ENCODE results near the gene MYL6B.

The MYL6B gene

DNA sequence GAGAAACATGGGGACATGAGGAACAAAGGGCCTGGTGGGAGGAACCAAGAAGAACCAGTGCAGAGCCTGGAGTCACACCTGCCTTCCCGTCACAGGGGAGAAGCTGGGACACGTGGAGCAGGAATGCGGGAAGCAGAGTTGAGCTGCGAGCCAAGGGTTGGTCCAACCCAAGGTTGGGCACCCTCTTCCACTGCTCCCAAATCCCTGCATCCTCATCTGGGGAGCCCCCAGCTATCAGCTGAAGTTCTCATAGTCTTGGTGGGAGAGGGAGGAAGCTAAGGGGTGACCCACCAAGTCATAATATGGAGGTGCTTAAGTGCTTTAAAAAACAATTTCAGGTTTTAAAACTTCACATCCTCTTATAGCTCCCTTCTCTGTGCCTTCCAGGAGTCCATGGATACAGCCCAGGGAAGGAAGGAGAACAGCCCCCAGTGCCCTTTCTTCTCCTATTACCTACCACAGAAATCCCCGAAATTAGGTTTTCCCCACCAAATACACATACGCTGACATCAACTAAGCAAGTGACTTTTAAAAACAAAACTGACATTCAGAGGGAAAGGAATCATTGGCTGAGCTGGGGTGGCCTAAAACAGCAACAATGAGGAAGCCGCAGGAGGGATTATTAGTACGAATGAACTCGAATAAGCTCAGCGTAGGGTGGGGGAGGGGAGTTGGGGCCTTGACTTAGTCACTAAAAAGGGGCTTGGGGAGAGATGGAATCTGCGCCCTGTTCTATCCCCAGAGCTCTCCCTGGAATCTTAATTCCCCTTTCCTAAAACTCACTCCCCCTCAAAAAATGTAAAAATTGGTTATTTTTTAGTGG, 10.3 kb downstream of the MYL6B start:
- H3K9me3 ChIP-seq (ENCODE audit: control insufficient read depth, low read length): no peaks in the 10 kb centered on the region
- DNase-seq (ENCODE audit: low read depth): no peak
- no peak overlapping the region for H3K9ac ChIP-seq (ENCODE audit: low read length)
- H3K4me3 ChIP-seq (ENCODE audit: low read length): no peak overlapping the region
- H3K27me3 ChIP-seq (replicated peaks; ENCODE audit: control insufficient read depth, insufficient read depth, low read length): no peaks in the 10 kb centered on the region
- H3K4me1 ChIP-seq (ENCODE audit: control insufficient read depth, insufficient read depth, low read length): peaks cover 25% of the 10 kb centered on the region
- peaks cover 75% of the 10 kb centered on the region for H3K36me3 ChIP-seq (ENCODE audit: control insufficient read depth, insufficient read depth, low read length, severe bottlenecking)

DNA sequence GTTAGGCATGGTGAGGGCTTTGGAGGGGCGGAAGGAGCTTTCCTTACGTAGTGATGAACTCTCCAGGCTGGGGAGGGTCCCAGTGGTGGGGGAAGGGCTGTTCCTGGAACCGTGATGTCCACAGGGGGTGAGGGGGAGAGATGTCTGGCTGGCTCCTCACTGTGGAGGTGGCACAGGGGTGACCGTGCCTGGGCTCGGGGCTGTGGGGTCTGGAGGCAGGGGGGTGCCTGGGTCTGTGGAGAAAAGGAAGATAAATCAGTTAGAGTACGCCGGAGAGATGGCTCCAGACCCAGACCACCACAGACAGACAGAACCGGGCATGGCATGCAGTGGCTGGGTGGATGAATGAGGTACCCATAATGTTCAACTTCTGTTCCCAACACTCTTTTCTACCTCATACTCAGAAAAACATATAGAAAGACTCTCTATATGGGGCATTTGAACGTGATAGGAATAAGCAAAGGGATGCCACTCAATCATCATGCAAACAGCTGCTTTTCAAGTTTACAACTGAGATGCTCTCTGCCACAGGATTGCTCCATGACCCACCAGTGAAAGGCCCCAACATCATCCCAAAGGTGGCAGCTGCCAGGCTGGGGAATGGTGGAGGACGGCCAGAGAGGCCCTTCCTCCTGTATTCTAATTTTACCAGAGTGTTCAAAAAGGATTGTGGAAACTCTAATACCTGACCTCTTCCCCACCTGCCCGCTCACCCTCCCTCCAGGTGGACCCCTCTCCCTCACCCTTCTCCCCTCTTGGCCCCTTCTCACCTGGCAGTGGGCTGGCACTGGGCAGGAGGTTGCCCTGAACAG, 11.4 kb downstream of the MYL6B start:
- Histone ChIP-seq H3K9ac (ENCODE audit: low read length) (no peak overlapping the region), H3K4me1 (ENCODE audit: control insufficient read depth, insufficient read depth, low read length) (peaks cover 25% of the 10 kb centered on the region), H3K4me3 (ENCODE audit: low read length) (no peak overlapping the region), H3K9me3 (ENCODE audit: control insufficient read depth, low read length) (no peaks in the 10 kb centered on the region), H3K27me3 (replicated peaks; ENCODE audit: control insufficient read depth, insufficient read depth, low read length) (no peaks in the 10 kb centered on the region), H3K36me3 (ENCODE audit: control insufficient read depth, insufficient read depth, low read length, severe bottlenecking) (peaks cover 80% of the 10 kb centered on the region)
- no peak for DNase-seq (ENCODE audit: low read depth)

DNA sequence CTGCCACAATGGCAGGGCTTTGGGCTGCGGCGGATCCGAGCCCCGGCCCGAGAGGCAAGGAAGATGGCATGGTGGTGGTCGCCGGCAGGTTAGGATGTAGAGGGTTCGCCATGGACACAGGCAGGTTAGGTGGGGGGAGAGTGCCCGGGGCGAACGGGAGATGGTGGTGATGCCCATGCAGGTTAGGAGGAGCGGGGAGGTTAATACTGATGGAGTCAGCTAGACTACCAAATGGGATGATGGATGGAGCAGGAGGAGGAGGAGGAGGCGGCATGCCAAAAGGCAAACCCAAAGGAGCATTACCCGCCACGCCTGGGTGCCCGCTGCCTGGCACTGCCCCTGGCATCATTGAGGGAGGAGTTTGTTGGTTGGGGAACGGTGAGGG, 11.9 kb downstream of the MYL6B start:
- no peak for DNase-seq (ENCODE audit: low read depth)
- Histone ChIP-seq H3K27me3 (replicated peaks; ENCODE audit: control insufficient read depth, insufficient read depth, low read length) (no peaks in the 10 kb centered on the region), H3K9ac (ENCODE audit: low read length) (no peak overlapping the region), H3K9me3 (ENCODE audit: control insufficient read depth, low read length) (no peaks in the 10 kb centered on the region), H3K36me3 (ENCODE audit: control insufficient read depth, insufficient read depth, low read length, severe bottlenecking) (peaks cover 84% of the 10 kb centered on the region), H3K4me3 (ENCODE audit: low read length) (no peak overlapping the region), H3K4me1 (ENCODE audit: control insufficient read depth, insufficient read depth, low read length) (peaks cover 25% of the 10 kb centered on the region)

DNA sequence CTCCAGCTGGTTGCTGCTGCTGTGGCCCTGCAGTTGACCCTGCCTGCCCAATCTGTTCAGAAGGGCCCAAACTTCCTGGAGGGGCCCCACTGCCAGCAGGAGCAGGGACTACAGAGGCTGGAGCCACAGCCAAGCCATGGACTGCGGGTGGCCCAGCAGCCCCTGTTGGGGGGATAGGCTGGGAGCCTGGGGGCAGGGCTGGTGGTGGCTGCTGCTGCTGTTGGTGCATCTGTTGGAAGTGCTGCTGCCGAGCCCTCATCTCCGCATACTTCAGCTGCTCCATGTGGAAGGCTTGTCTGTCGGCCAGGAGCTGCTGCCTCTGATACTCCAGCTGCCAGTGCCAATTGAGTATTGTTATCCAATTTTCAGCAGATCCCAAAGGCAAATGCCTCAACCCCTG, 13.0 kb downstream of the MYL6B start:
- Histone ChIP-seq H3K9me3 (ENCODE audit: control insufficient read depth, low read length) (no peaks in the 10 kb centered on the region), H3K36me3 (ENCODE audit: control insufficient read depth, insufficient read depth, low read length, severe bottlenecking) (peaks cover 84% of the 10 kb centered on the region)

DNA sequence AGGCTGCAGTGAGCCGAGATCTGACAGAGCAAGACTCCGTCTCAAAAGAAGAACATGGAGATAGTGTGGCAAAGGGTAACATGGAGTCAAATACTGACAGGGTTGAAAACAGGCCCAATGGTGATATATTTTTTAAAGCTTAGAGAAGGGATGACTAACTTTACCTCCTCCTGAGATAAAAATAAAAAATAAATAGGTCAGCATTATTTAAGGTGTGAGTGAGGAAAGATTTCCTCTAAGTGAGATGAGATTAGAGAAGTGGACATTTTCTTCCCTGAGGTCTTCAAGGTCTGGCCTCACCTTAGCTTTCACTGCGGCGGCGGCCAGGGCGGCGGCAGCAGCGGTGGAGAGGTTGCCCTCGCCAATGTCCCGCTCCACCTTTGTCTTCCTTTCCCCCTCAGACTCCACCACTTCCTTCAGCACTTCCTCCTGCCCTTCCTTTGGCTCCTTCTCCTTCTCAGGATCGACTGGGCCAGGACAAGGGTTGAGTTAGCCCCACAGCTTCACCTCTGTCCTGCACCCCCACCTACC, 16.9 kb downstream of the MYL6B start:
- Histone ChIP-seq H3K4me3 (ENCODE audit: low read length) (no peak overlapping the region), H3K36me3 (ENCODE audit: control insufficient read depth, insufficient read depth, low read length, severe bottlenecking) (peaks cover 83% of the 10 kb centered on the region), H3K4me1 (ENCODE audit: control insufficient read depth, insufficient read depth, low read length) (no peaks in the 10 kb centered on the region), H3K9me3 (ENCODE audit: control insufficient read depth, low read length) (no peaks in the 10 kb centered on the region), H3K9ac (ENCODE audit: low read length) (no peak overlapping the region), H3K27me3 (replicated peaks; ENCODE audit: control insufficient read depth, insufficient read depth, low read length) (no peaks in the 10 kb centered on the region)
- DNase-seq (ENCODE audit: low read depth): no peak

More for the DNA sequence above, 13.0 kb downstream of the MYL6B start:
- H3K4me3 ChIP-seq (ENCODE audit: low read length): no peak overlapping the region
- DNase-seq (ENCODE audit: low read depth): no peak
- no peak overlapping the region for H3K9ac ChIP-seq (ENCODE audit: low read length)
- H3K4me1 ChIP-seq (ENCODE audit: control insufficient read depth, insufficient read depth, low read length): peaks cover 17% of the 10 kb centered on the region
- H3K27me3 ChIP-seq (replicated peaks; ENCODE audit: control insufficient read depth, insufficient read depth, low read length): no peaks in the 10 kb centered on the region

DNA sequence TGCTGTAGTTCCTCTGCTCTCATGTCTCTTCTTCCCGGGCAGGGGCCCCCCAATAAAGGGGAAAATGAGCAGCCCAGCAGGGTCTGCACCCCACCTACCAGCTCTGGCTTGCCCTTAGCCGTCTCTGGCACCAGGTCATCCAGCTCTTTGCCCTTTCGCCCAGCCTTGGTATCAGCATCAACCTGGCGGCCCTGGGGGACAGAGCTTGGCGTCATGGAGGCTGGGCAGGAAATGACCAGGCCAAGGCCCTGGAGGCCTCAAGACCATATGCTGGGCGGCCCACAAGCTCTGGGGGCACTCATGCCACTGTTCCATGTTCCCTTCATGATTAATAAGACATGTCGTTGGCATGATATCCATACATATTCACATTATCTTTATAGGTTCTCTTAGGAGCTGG, 20.5 kb downstream of the MYL6B start:
- Histone ChIP-seq H3K9ac (ENCODE audit: low read length) (no peak overlapping the region), H3K36me3 (ENCODE audit: control insufficient read depth, insufficient read depth, low read length, severe bottlenecking) (peaks cover 84% of the 10 kb centered on the region), H3K4me3 (ENCODE audit: low read length) (no peak overlapping the region), H3K9me3 (ENCODE audit: control insufficient read depth, low read length) (no peaks in the 10 kb centered on the region), H3K27me3 (replicated peaks; ENCODE audit: control insufficient read depth, insufficient read depth, low read length) (no peaks in the 10 kb centered on the region), H3K4me1 (ENCODE audit: control insufficient read depth, insufficient read depth, low read length) (no peaks in the 10 kb centered on the region)
- no peak for DNase-seq (ENCODE audit: low read depth)

DNA sequence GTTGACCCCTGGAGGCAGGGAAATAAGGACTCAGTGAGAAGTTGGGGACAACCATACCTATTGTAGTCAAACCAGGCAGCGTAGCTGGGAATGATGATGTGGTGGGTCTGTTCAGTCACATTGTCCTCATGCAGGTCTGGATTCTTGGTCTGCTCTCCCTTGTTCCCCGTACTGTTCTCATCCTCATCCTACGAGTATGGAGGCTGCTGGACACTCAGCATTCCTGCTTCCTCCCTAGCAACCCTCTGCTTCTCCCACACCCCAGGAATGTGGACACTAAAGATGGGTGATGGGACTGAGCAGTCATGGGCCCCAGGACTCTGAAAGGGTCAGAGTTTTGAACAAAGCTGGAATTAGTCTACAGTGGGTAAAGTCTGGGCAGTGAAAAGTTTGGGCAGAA, 26.0 kb downstream of the MYL6B start:
- Histone ChIP-seq H3K4me1 (ENCODE audit: control insufficient read depth, insufficient read depth, low read length) (no peaks in the 10 kb centered on the region), H3K9ac (ENCODE audit: low read length) (no peak overlapping the region), H3K36me3 (ENCODE audit: control insufficient read depth, insufficient read depth, low read length, severe bottlenecking) (peaks cover 84% of the 10 kb centered on the region), H3K4me3 (ENCODE audit: low read length) (no peak overlapping the region), H3K27me3 (replicated peaks; ENCODE audit: control insufficient read depth, insufficient read depth, low read length) (no peaks in the 10 kb centered on the region), H3K9me3 (ENCODE audit: control insufficient read depth, low read length) (no peaks in the 10 kb centered on the region)
- no peak for DNase-seq (ENCODE audit: low read depth)

DNA sequence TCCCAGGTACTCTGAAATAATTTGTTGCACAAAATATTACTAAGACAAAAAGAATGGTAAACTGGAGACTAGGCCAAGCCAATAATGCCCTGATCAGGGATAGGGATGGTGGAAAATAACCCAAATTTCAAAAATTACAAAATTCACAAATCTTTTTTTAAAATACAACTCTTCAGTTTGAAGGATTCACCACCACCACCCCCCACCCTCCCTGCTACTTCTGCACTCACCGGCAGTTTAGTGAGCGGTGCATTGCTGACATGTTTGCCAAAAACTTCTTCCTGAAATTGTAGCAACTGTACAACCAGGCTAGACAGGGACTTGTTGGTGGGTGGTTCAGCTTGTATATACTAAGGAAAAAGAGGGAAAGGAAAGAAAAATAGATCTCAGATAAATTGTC, 34.6 kb downstream of the MYL6B start:
- no peak for DNase-seq (ENCODE audit: low read depth)
- H3K4me1 ChIP-seq (ENCODE audit: control insufficient read depth, insufficient read depth, low read length): peaks cover 31% of the 10 kb centered on the region
- H3K9me3 ChIP-seq (ENCODE audit: control insufficient read depth, low read length): no peaks in the 10 kb centered on the region
- H3K27me3 ChIP-seq (replicated peaks; ENCODE audit: control insufficient read depth, insufficient read depth, low read length): no peaks in the 10 kb centered on the region
- no peak overlapping the region for H3K4me3 ChIP-seq (ENCODE audit: low read length)
- H3K9ac ChIP-seq (ENCODE audit: low read length): no peak overlapping the region
- peaks cover 33% of the 10 kb centered on the region for H3K36me3 ChIP-seq (ENCODE audit: control insufficient read depth, insufficient read depth, low read length, severe bottlenecking)

DNA sequence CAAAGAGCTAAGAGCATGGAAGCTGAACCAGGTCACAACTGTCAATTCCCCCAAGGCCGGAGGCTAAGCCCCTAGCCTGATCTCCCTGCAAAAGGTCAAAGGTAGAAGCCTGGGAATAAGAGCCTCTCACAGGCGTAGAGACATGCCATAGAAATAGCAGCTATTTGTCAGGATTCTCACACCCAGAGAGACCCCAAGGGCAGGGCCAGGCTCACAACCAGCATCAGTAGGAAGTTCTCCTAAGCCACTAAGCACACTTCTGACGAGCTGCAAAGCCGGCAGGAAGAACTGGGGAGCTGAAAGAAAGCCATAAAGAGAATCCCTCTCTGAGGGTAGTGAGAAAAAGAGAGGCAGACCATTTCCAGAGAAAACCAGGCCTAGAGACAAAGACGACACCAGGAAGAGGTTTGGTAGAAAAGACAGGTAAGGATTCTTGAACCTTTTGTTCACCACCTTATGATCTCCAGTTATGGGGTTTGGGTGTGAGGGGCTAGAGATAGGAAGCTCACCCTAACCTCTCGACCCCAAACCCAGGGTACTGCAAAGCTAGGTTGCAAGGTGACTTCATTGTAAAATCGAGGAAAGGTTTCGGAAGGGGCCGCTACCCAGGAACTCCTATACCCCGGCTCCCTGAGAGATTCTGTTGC, 35.9 kb downstream of the MYL6B start:
- peak overlapping the region; percentile 91 for H3K9ac ChIP-seq (ENCODE audit: low read length)
- H3K27me3 ChIP-seq (replicated peaks; ENCODE audit: control insufficient read depth, insufficient read depth, low read length): no peaks in the 10 kb centered on the region
- peaks cover 24% of the 10 kb centered on the region for H3K36me3 ChIP-seq (ENCODE audit: control insufficient read depth, insufficient read depth, low read length, severe bottlenecking)
- H3K9me3 ChIP-seq (ENCODE audit: control insufficient read depth, low read length): no peaks in the 10 kb centered on the region
- peak overlapping the region; percentile 82 for H3K4me3 ChIP-seq (ENCODE audit: low read length)
- DNase-seq (ENCODE audit: low read depth): peak; percentile 29
- H3K4me1 ChIP-seq (ENCODE audit: control insufficient read depth, insufficient read depth, low read length): peaks cover 34% of the 10 kb centered on the region

DNA sequence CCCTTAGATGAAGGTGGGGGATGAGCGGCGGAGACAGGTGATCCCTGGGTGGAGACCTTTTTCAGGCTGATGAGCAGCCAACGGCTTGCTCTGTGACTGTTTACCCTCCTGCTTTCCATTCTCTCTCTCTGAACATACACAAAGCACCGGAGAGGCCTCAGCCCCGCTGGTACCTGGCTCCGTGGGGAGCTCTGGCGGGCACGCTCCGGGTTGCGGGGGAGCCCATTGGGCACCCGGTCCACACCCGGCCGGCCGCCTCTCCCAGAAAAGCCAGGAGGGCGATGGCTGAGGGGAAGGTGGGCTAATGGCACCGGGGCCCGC, 36.4 kb downstream of the MYL6B start:
- no peak for DNase-seq (ENCODE audit: low read depth)
- H3K9ac ChIP-seq (ENCODE audit: low read length): peak overlapping the region; percentile 91

More for the DNA sequence above, 36.4 kb downstream of the MYL6B start:
- Histone ChIP-seq H3K9me3 (ENCODE audit: control insufficient read depth, low read length) (no peaks in the 10 kb centered on the region), H3K36me3 (ENCODE audit: control insufficient read depth, insufficient read depth, low read length, severe bottlenecking) (peaks cover 20% of the 10 kb centered on the region), H3K4me3 (ENCODE audit: low read length) (peak overlapping the region; percentile 82), H3K4me1 (ENCODE audit: control insufficient read depth, insufficient read depth, low read length) (peaks cover 34% of the 10 kb centered on the region), H3K27me3 (replicated peaks; ENCODE audit: control insufficient read depth, insufficient read depth, low read length) (no peaks in the 10 kb centered on the region)
